Stimulated activated CD4-positive, alpha-beta T cell treated with anti-CD3 and anti-CD28 coated beads, Interleukin-12 subunit alpha, Interleukin-12 subunit beta, amount 100 ng/mL, for 24 hours (primary cell): ENCODE measurements around the gene C9orf50.

Experiments used
- DNase-seq, 2 experiments: peaks; one replicate each; pipeline ENCODE4 v3.0.0-alpha.2; 2020; ENCODE audit warnings: low read depth in 2 of 2

Gene C9orf50

DNA sequence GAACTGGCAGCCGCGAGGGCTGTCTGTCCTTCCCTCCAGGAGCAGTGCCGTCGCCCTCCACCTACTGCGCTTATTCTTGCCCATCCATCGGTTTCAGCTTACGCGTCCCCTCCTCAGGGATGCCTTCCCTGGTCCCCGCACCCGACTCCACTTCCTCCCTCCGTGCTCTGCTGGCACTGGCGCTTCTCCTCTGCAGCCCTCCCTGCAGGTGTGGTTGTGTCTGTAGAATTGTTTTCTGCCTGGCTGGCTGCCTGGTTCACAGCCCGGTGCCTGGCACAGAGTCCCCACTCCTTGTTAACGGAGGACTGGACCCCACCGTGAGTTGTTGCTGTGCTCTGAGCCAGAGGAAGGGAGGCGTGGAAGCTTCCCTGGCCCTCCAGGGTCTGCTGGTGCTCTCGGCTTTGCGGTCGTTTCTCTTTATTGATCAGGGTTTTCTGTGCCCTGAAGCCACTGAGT lies 10.8 kb upstream of the C9orf50 start:
- DNase-seq = no peak

DNA sequence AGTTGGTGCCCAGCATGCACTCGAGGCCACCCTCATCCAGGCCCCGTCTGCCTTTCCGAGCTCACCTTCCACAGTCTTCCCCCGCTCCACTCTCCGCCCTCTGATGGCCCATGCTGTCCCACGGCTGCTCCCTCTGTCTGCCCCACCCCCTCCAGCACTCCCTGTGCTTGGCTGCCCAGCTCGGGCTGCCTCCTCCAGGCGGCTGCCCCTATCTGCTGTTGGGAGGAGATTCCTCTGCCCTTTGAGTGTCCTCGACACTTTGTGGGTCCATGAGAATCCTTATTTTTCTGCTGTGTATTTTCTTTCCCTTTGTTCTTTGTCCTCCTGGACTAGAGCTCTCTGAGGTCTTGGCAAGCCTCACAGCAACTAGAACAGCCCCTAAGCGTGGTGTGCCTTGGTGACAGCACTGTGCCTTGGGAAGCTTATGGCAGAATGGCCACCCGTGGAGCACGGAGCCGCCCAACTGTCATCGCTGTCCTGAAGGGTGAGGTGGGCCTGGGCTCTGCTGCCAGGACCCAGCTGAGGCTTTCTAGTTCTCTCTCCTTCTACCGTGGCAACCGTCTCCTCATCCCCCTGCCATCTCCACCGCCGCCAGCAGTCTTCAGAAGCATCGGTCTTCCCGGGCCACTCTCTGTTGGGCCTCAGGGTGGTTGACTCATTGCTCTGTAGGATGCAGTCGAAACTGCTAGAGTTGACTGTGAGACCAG lies 10.2 kb upstream of the C9orf50 start:
- DNase-seq = no peak

DNA sequence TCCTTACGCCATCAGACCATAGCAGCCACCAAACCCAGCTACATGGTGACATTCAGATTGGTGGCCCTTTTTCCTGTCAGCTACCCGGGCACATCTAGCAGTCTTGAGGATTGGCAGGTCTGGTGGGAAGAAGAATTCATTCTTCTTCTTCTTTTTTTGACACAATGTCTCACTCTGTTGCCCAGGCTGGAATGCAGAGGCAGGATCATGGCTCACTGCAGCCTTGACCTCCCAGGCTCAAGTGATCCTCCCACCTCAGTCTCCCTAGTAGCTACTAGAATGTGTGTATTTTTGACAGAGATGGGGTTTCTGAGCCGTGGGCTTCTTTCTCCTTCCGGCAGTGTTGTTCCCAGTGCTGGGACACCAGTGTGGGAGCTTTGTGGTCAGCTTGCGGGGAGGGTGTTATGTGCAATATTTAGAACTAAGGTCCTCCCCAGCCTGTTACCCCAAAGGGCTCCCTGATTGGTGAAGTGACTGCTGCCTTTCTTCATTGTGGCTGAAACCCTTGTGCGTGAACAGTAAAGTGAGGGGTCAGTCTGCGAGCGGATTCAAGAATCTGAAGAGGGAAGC lies 8.4 kb upstream of the C9orf50 start:
- no peak for DNase-seq

DNA sequence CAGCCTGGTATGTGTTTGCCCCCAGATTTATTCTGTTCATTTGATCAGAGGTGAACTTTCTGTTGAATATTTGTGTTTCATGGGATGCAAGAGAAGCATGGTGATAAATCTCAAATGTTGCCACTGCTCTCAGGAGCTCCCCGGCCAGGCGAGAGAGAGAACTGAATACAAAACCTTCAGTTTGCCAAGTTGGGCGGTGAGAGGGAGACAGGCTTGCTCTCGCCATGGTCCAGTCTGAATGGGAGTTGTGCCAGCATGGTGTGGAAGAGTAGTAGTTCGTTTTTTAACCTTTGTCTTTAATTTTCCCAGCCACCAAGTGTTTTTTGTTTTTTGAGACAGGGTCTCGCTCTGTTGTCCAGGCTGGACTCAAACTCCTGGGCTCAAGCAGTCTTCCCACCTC lies 7.8 kb upstream of the C9orf50 start:
- DNase-seq = no peak

DNA sequence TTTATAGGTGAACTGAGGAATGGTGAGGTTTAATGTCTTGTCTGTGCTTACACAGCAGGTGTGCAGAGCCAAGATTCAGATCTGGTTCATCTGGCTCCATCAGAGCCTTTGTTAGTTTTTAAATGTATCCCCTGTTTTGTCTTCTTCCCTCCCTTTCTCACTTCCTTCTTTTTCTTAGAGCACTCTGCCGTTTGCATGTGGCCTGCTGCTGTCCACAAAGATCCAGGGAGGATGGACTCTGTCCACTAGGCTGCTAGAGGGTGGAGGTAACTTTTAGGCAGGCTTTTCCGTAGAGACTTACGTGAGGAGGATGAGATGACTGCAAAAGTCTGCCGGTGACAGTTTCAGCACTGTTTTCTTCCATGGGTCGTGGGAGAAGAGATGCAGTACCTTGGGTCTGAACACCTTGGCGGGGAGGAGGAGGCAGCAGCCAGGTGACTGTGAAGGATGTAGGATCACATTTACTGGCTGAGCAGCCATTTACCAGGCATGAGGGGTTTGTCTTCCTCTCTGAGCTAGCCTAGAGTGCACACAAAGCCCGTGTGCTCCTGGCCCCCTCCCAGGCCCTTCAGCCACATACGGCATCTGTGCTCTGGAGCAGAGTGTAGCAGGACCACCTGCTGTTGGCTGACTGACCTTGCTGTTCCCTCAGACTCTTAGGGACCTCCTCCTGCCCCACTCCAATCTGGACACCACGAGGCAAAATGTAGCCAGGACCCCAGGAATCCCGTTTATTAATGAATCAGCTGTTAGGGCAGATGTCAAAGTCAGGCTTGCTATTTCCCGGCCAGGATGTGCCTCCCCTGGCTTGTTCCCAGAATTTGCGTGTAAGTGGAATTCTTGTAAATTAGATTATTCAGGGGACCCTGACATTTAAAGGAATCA lies 6.9 kb upstream of the C9orf50 start:
- no peak for DNase-seq

DNA sequence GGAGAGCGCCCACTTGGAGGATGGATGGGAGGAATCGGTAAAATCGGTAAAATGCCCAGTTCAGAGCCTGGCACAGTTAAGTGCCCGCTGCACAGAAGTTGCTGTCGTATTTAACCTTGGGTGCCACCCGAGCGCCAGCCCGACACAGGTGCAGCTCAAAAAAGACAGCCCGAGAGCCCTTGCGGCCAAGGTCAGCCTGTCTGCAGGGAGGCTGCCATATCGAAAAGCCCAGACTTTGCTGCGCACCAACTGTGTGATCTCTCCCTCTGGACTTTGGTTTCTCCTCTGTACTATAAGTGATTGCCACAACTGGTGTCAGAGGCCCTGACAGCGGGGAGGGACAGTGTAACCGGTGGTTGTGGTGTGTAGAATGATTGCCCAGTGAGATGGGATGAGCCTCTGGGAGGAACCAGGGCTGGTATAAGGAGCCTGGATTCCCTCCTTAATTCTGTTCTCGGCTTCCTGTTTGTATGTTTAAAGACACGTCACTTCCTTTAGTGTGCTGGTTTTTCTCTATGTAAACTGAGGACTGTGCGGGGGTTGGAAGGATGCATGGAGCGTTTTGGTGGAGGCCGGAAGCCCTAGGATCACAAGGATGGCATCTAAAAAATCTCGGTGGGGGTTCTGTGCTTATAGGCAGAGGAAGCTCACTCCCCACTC lies 5.9 kb upstream of the C9orf50 start:
- DNase-seq = no peak

DNA sequence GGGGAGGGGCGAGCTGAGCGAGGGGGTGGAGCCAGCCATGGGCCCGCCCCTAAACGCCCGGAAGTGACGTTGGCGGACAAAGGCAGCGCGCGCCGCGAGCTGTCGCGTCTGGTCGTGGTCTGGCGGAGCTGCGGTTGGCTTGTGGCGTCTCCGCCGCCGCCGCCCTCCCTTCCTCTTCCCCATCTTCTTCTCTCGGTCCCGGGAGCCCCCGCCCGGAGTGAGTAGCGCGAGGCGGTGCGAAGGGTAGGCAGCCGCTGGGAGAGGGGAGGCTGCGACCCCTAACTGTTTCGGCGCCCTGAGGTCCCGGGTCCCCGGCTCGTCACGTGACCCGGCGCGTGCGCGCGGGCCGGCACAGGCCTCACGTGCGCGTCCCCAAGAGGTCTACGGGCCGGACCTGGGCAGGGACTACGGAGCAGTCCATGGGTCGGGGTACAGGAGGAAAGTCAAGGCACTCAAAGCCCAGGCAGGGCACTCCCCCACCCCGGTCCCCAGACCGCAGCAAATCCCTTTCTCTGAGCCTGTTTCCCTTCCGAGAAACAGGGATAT lies 5.3 kb upstream of the C9orf50 start, which contains the start of gene NTMT1:
Gene NTMT1, plus strand, starts transcription at position 85 of the 546 bp plus-strand sequence. CDS start 6,541 bp downstream, outside the sequence.
- DNase-seq = peak; percentile 83 to 88

DNA sequence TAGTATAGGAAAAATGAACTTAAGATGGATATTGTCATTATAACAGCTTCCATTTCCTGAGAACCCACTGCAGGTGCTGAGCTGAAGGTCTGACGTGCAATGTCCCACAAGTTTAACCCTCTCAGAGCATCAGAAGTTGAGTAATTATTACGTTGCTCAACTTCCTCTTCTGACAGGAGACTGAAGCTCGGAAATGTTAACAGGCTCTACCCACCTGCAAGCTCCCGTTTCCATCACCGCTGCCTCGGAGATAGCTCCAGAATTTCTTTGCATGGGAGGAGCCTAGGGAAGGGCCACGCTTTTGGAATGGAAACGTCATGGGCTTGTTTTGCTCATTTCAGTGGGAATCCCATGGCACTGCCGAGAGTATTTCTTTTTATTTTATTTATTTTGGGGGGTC lies 4.0 kb upstream of the C9orf50 start:
- no peak for DNase-seq

DNA sequence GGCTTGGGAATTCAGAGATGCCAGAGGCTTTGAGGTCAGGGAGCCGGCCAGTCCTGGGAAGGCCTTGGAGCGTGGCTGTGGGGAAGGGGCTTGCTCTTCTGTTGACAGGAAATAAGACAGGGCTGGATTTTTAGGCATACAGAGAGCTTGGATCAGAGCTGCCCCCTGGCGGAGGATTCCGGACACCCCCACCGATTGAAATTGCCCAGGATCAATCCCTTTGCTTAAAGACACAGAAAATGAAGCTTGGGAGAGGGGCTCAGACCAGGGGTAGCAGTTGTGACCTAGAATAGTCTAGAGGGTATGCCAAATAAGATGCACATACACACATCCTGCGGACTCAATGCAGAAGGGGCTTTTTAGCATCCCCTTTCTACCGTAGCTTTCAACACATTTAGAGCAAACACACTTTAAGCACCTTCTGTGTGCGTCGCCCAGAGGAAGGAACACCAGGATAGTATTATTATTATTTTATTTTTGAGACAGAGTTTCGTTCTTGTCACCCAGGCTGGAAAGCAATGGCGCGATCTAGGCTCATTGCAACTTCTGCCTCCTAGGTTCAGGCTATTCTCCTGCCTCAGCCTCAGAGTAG lies 3.4 kb upstream of the C9orf50 start:
- peak; percentile 41 to 78 for DNase-seq

DNA sequence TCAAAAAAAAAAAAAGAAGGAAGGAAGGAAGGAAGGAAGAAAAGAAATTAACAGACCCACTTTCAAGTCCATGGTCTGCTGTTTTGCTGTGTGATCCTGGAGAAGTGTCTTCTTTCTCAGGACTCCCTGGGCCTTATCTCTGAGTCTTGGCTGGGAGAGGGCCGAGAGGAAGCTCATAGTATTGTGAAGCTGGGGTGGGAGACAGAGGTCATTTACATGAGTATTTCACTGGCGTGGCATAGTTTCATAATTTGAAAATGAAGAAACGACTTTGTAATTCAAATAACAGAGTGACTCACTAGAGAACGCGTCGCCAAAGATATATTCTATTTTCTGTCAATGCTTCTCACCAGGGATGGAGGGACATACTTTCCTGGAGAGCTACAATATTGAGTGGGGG lies 2.4 kb upstream of the C9orf50 start:
- DNase-seq = no peak

DNA sequence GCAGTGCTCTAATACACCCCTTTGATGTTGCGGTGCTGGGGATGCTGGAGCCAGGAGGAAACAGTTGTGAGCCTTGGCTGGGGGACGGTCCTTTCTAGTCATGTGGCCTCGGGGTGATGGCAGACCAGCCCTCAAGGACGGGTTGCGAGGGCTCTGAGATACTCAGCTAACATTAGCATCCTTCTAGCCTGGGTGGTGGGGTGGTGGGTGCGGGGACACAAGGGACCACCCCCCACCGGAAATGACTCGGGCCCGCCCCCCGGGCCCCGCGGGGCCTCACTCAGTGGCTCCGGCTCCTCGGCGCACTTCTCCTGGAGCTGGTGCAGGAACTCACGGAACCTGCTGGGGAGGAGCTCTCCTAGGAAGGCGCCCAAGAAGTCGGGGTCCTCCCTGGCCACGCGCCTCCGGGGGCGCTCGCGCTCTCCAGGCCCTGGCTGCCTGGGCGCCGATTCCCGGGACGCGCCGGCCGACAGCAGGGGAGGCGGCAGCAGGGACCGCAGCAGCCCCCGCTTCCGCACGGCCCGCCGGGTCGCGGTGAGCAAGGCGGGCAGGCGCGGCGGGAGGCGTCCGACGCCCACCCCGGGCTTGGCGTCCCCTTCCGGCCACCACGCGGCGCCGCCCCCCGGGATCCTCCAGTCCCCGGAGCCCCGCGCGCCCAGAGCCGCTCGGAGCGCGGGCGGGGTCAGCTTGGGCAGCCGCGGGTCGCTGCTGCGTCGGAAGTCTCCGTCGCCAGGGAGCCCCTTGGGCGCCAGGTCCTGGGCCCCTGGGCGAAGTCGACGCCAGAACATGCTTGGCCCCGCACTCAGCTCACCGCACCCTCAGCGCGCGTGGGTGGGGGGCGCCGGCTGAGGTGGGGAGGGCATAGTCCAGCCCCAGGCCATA lies 873 bp downstream of the C9orf50 start:
- DNase-seq = no peak

DNA sequence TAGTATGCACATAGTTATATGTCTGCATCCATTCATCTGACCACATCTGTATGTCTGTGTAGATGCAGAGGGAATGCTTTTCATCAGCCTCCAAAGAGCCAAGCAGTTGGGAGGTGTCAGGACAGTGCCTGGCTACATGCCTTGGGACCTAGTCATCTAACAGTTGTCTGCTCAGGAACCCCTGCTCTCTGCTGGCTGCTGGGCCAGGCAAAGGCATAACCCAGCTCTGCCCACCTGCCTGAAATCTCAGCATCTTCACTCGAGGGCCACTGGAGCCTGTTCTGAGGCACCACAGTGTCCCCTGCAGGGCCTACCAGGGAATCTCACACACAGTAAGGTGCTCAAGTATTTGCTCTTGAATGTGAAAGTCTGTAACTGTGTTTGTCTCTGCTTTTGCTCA lies 3.7 kb downstream of the C9orf50 start:
- no peak for DNase-seq

DNA sequence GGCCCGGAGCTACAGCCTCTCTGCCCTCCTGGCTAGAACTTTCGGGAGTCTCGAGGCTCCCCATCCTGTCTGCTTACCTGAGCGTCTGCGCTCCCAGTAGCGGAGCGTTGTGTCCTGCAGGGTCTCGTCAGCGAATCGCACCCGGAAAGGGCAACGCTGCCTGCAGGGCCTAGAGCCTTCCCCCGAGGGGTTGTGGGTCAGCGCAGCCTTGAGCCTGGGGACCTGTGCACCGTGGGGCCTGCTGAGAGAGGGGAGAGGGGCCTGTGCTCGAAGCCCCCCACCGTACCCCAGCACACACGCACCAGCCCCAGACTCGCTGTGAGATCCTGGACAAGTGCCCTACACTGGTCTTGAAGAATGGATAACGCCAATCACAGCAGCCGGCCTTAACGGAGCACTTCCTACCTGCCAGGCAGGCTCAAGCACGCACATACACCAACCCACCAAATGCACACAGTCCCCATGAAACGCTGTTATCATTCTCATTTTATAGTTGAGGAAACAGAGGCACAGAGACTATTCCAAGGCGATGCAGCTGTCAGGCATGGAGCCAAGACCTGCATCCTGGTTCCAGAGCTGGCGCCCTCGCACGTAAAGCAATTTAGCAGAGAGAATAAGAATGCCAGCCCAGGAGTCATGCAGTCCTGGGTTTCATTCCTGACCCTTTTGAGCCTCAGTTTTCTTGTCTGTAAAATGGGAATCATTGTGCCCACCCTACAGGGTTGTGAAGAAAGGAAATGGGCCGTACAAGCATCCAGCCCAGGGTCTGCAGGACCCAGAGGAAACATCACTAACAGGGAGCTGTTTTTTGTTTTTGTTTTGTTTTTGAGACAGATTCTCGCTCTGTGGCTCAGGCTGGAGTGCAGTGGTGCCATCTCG lies 5.3 kb downstream of the C9orf50 start:
- no peak for DNase-seq

DNA sequence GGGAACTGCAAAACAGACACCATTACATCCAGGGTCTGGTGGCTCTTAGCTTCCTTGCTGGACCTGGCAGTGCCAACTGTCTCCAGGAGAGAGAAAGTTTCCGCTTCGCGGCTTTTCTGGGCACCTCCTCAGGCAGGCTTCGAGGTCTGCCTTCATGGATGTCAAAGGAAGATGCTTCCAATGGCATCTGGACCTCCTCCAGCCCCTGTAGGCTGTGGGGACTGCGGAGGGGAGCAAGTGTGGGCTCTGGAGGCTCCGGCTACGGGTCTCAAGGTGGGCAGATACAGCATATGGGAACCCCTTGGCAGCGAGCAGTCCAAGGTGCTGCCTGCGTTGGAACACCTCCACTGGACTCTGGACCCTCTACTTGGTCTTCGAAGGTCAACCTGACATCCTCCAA lies 6.0 kb downstream of the C9orf50 start:
- no peak for DNase-seq

DNA sequence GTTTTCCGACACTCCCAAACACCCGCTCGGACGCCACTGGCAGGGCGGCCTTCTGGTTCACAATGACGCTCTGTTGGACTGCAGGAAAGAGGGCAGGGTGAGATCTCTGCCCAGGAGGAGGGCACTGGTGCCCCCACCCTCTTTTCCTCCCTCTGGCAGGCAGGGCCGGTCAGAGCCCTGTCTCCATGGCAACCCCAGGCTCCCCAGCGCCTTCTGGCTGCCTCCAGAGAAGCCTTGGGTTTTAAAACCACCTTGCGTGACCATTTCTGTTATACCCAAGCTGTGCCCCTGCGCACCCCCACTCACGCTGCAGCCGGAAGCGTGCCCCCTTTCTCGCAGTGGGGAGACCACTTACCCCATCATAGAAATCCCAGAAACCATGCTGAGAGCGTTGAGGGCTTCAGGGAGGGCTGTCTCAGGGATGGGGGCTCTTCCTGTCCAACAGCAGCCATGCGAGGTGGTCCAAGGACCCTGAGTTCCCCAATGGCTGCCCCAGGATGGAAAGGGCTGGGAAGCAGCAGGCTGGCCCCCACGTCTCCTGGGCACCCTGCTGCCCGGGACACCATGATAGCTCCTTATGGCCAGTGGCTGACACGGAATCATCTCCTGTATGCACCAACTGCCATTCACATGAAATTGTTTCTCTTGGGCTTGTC lies 7.3 kb downstream of the C9orf50 start:
- DNase-seq = no peak

DNA sequence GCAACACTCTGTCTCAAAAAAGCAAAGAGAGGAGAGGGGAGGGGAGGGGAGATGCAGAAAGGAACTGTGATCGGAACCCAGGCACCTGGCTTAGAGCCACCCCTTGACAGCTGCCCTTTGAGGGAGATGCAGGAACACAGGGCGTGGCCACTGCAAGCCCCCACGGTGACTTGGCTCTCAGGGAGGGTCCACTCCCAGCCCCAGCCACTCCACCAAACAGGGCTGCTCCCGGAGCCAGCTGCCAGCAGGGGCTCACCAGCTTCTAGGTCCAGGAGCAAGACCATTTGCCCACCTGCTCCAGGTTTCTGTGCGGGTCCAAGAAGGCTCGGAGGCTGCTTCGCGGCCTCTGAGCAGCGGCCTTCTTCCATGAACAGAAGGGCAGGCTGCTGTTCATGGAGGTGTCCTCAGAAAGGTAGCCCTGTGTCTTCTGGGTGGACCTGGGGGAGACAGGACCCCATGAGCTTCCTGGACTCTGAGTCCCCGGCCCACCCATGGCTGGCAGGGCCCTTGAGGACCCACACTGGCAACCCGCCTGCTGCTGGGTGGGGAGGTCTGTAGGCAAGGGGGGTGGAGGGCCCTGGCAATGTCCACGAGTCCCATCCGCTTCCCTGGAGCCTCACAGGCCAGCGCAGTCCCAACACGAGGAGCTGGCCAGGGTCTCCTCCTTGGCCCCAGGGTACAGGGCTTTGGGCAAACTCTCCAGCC lies 7.9 kb downstream of the C9orf50 start:
- DNase-seq = no peak

DNA sequence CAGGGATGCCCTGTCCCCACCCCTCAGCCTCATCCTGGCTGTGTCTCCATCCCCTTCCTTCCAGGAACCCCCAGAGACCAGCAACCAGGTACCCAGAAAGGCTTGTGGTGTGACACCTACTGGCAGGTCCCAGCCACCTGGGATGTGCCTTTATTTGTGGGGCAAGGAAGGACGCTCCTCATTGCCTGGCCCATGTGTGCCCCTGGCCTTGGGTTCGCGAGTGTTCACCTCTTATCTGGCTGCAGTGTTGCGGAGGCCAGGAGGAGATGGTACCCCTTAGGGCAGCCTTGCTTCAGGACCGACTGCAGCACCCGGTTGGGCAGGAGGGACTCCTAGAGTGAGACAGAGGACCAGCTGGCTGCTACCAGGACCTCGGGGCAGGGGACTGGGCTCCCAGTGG lies 8.8 kb downstream of the C9orf50 start:
- no peak for DNase-seq

DNA sequence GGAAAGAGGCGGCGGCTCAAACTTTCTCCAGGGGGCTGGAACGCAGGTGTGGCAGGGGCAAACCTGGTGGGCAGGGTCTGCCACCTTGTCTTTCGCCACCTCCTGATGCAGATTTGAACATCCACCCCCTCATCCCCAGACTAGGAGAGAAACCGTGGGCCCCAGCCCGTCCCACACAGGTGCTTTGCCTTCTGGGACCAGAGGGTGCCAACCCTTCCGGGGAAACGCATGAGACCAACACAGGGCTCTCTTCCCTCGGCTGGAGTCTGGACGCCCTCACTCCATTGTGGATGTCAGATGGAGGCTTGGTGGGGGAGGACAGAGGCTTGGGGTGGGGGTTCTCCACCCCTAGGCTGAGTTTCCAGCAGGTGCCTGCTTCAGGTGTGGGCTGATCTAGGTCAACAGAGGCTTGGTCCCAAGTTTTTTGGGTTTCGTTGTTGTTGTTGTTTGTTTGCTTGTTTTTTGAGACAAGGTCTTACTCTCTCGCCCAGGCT lies 9.5 kb downstream of the C9orf50 start:
- no peak for DNase-seq
